Measurements from ENCODE around the gene NAGLU. TPM values are rescaled to one million over a fixed set of nuclear protein-coding genes. Genes with fewer than 3 reads are reported as not detected.
A peak's percentile ranks its signal among the peaks of the same experiment; 100 is the strongest.

Gene NAGLU
- total and polyA plus RNA-seq, 10 of the 15 experiments (the other 5 are each of a cell fraction or from before 2014, with no cell fraction given): 0.23 to 27.5 (median 8.9) TPM

GRCh38 chr17:42561897-42562387 lies 25.9 kb downstream of the NAGLU start, which contains the start of gene COASY (continued):
- TF ChIP-seq, protein P1, sequence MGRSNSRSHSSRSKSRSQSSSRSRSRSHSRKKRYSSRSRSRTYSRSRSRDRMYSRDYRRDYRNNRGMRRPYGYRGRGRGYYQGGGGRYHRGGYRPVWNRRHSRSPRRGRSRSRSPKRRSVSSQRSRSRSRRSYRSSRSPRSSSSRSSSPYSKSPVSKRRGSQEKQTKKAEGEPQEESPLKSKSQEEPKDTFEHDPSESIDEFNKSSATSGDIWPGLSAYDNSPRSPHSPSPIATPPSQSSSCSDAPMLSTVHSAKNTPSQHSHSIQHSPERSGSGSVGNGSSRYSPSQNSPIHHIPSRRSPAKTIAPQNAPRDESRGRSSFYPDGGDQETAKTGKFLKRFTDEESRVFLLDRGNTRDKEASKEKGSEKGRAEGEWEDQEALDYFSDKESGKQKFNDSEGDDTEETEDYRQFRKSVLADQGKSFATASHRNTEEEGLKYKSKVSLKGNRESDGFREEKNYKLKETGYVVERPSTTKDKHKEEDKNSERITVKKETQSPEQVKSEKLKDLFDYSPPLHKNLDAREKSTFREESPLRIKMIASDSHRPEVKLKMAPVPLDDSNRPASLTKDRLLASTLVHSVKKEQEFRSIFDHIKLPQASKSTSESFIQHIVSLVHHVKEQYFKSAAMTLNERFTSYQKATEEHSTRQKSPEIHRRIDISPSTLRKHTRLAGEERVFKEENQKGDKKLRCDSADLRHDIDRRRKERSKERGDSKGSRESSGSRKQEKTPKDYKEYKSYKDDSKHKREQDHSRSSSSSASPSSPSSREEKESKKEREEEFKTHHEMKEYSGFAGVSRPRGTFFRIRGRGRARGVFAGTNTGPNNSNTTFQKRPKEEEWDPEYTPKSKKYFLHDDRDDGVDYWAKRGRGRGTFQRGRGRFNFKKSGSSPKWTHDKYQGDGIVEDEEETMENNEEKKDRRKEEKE (IDR thresholded peaks at IDR 0.05): no peak
- peak; percentile 71 for TF ChIP-seq FOXK2 (IDR thresholded peaks at IDR 0.05)
- TF ChIP-seq ATF2 (IDR thresholded peaks at IDR 0.05; ENCODE audit: low read length): no peak; the same call in 1 of the 2 replicates
- no peak for TF ChIP-seq TCF12 (IDR thresholded peaks at IDR 0.05; ENCODE audit: low read depth, low read length)
- no peak for TF ChIP-seq E2F4 (IDR thresholded peaks at IDR 0.05; ENCODE audit: low read depth, low read length)
- TF ChIP-seq CBX3 (IDR thresholded peaks at IDR 0.05; ENCODE audit: borderline replicate concordance, low read depth): no peak
- no peak for TF ChIP-seq CTCF (IDR thresholded peaks at IDR 0.05 in 2 of 3, conservative IDR thresholded peaks at IDR 0.05 in 1 of 3; ENCODE audit: control insufficient read depth in 2 of 3, extremely low read depth in 1 of 3, insufficient read depth in 1 of 3, low read depth in 3 of 3, low read length in 3 of 3)
- TF ChIP-seq ZBTB4 (CRISPR knock-in tag; IDR thresholded peaks at IDR 0.05): no peak
- no peak for TF ChIP-seq EGR1 (IDR thresholded peaks at IDR 0.05; ENCODE audit: borderline replicate concordance in 1 of 2, low read depth in 2 of 2, low read length in 2 of 2)
- TF ChIP-seq ZNF687 (IDR thresholded peaks at IDR 0.05): peak; percentile 72
- no peak for TF ChIP-seq ZNF24 (IDR thresholded peaks at IDR 0.05)
- peak; percentile 23; the same call in 1 of the 2 replicates for TF ChIP-seq PAX5 (IDR thresholded peaks at IDR 0.05; ENCODE audit: borderline replicate concordance, low read depth, low read length)

All from GM12878 (cell line).